Smooth muscle cell (in vitro differentiated cells): ENCODE measurements around the gene MSH3. TPM values are rescaled to one million over a fixed set of nuclear protein-coding genes. Genes with fewer than 3 reads are reported as not detected.
"Not testable (repeated sequence)": the region's sequence is repeated elsewhere in the genome, so short reads cannot be mapped to it uniquely, and the experiment has no call there.

Experiments
- DNase-seq: peaks from one replicate; lab custom pipeline; 2025; ENCODE audit not compliant: unreplicated experiment; lab: John Stamatoyannopoulos, UW
- H2AFZ ChIP-seq: fragments of 200-600 bp; sonication (generic); 2 replicates; pipeline ENCODE4 v1.6.0; 2016; ENCODE audit warnings: antibody characterized with exemption, low read depth, mild to moderate bottlenecking
- H3F3A ChIP-seq: fragments of 200-600 bp; sonication (generic); 2 replicates; pipeline ENCODE4 v1.6.0; 2017; ENCODE audit warnings: antibody characterized with exemption, low read depth
- H3K27ac ChIP-seq: fragments of 200-600 bp; sonication (generic); 2 replicates; pipeline ENCODE4 v1.5.1; 2016; ENCODE audit warnings: low read depth, mild to moderate bottlenecking
- H3K27me3 ChIP-seq: fragments of 200-600 bp; sonication (generic); 2 replicates; pipeline ENCODE4 v1.6.1; 2016; ENCODE audit warnings: low read depth, mild to moderate bottlenecking
- H3K36me3 ChIP-seq: fragments of 200-600 bp; sonication (generic); 2 replicates; pipeline ENCODE4 v1.5.1; 2016; ENCODE audit warnings: low read depth
- H3K4me1 ChIP-seq: fragments of 200-600 bp; sonication (generic); 2 replicates; pipeline ENCODE4 v1.5.1; 2016; ENCODE audit warnings: low read depth
- H3K4me2 ChIP-seq: fragments of 200-600 bp; sonication (generic); 2 replicates; pipeline ENCODE4 v1.6.0; 2016; ENCODE audit warnings: mild to moderate bottlenecking
- H3K4me3 ChIP-seq: fragments of 200-600 bp; sonication (generic); 2 replicates; pipeline ENCODE4 v1.5.1; 2016; ENCODE audit warnings: mild to moderate bottlenecking
- H3K79me2 ChIP-seq: fragments of 200-600 bp; sonication (generic); 2 replicates; pipeline ENCODE4 v1.6.0; 2016; ENCODE audit warnings: low read depth, mild to moderate bottlenecking
- H3K9ac ChIP-seq: fragments of 200-600 bp; sonication (generic); 2 replicates; pipeline ENCODE4 v1.6.0; 2016; ENCODE audit warnings: low read depth
- H3K9me3 ChIP-seq: fragments of 200-600 bp; sonication (generic); replicated peaks from 2 replicates; pipeline ENCODE4 v1.5.1; 2016; ENCODE audit warnings: low read depth
- H4K20me1 ChIP-seq: fragments of 200-600 bp; sonication (generic); 2 replicates; pipeline ENCODE4 v1.6.0; 2016; ENCODE audit warnings: low read depth
- CTCF ChIP-seq: fragments of 200-600 bp; sonication (generic); IDR thresholded peaks from 2 replicates; pipeline ENCODE4 v1.5.1; 2017; ENCODE audit warnings: borderline replicate concordance, mild to moderate bottlenecking, antibody characterized with exemption; ENCODE audit not compliant: insufficient read depth, poor library complexity, severe bottlenecking
- WGBS: methylation state at CpG from one replicate; pipeline ENCODE4 v1.1.7; 2016; ENCODE audit warnings: low lambda C conversion rate; 5-methylcytosine and 5-hydroxymethylcytosine counted together
- polyA plus RNA-seq: library from polyadenylated mRNA; unstranded; fragments of >200 nt; fragmentation: Nextera tagmentation; extraction: Ambion mirVana; gene quantifications from 2 replicates; pipeline ENCODE4 v1.2.1, GENCODE V29; 2016
- total RNA-seq: library from RNA; depleted of rRNA; stranded (reverse); fragments of >200 nt; gene quantifications from 2 replicates; pipeline ENCODE4 v1.2.3, GENCODE V29; 2014

The MSH3 gene
- total and polyA plus RNA-seq, 2 experiments from 2014 or later = 5.1 to 12.6 TPM

GRCh38 chr5:80810425-80810824 is 156.0 kb downstream of the MSH3 start:
- Histone ChIP-seq H4K20me1 (no peaks in the 10 kb centered on the region), H3K36me3 (no peaks in the 10 kb centered on the region), H3K9me3 (no peaks in the 10 kb centered on the region), H3F3A (no peaks in the 10 kb centered on the region), H3K4me2 (no peak overlapping the region), H3K27ac (no peak overlapping the region), H2AFZ (no peak overlapping the region), H3K9ac (no peak overlapping the region), H3K27me3 (no peaks in the 10 kb centered on the region), H3K79me2 (no peaks in the 10 kb centered on the region), H3K4me1 (no peaks in the 10 kb centered on the region), H3K4me3 (no peak overlapping the region)
- DNase-seq = no peak
- 100% methylated on average over 1 of the region's 1 CpG for WGBS
- no peak for TF ChIP-seq CTCF

DNA sequence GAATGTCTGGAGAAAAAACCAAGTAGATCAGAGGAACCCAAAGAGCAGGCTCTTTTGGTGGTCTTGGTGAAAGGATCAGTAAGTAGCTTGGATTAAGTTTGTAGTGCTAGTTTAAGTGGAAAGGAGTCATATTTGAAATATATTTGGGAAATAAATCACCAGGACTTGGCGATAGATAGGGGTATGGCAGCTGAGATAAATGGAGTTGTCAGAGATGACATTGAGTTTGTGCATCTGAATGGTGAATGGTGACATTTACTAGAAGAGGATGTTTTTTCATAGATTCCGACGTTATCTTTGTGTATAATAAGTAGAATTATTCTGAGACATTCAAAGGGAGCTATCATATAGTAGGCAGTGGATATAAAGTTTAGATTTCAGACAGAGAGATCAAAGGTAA is 162.1 kb downstream of the MSH3 start:
- Histone ChIP-seq H3K9me3 (no peaks in the 10 kb centered on the region), H3K4me1 (no peaks in the 10 kb centered on the region), H3K27me3 (no peaks in the 10 kb centered on the region), H3F3A (no peaks in the 10 kb centered on the region), H3K4me2 (no peak overlapping the region), H3K9ac (no peak overlapping the region), H3K27ac (no peak overlapping the region), H4K20me1 (no peaks in the 10 kb centered on the region), H3K4me3 (no peak overlapping the region), H3K79me2 (no peaks in the 10 kb centered on the region), H3K36me3 (no peaks in the 10 kb centered on the region), H2AFZ (no peak overlapping the region)
- no peak for DNase-seq
- TF ChIP-seq CTCF = no peak
- WGBS = 94% methylated on average over 3 of the region's 3 CpGs

DNA sequence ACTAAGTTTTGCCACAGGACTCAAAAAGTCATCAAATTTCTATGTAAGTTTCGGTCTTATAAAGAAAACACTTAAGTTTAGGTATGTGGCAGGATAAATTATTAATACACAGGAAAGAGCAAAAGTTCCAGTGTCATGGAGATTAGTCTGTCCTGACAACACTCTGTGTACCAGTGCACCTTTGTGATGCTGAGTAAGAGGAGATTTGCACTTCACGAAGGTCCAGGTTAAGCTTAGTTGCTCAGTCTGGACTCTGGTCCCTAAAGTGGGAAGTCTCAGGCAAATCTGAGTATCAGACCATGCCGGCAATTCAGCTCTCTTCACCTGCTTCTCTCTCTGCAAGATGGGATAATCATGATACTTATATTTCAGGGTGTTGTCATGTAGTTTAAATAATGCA is 166.2 kb downstream of the MSH3 start:
- H3K4me3 ChIP-seq = no peak overlapping the region
- H3K27ac ChIP-seq = no peak overlapping the region
- no peaks in the 10 kb centered on the region for H3F3A ChIP-seq
- H3K9ac ChIP-seq = no peak overlapping the region
- no peaks in the 10 kb centered on the region for H3K27me3 ChIP-seq
- WGBS = 98% methylated on average over 3 of the region's 3 CpGs
- peaks cover 2% of the 10 kb centered on the region for H3K4me1 ChIP-seq
- no peak overlapping the region for H3K4me2 ChIP-seq
- no peaks in the 10 kb centered on the region for H4K20me1 ChIP-seq
- TF ChIP-seq CTCF = no peak
- no peaks in the 10 kb centered on the region for H3K79me2 ChIP-seq
- no peaks in the 10 kb centered on the region for H3K9me3 ChIP-seq
- DNase-seq = no peak
- H3K36me3 ChIP-seq = no peaks in the 10 kb centered on the region
- no peak overlapping the region for H2AFZ ChIP-seq

DNA sequence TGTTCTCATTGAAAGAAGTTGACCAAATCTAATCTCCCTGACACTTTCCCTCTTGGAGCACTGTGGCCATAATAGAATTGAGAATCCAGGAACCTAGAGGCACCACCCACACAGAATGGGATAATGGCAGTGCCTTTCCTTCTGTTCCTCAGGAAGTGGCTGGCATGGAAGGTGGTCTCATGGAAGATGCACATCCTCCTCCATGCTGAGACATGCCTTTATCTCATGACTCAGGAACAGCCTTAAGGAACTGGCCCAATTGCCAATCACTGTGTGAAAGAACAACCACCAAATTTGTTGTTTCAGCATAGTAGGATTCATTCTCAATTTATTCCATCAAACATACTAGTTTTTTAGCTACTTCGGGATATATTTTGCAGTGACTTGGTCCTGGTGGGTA is 168.2 kb downstream of the MSH3 start:
- 97% methylated on average over 1 of the region's 1 CpG for WGBS
- no peaks in the 10 kb centered on the region for H4K20me1 ChIP-seq
- no peaks in the 10 kb centered on the region for H3K27me3 ChIP-seq
- H3K9me3 ChIP-seq = no peaks in the 10 kb centered on the region
- DNase-seq = no peak
- H3K4me2 ChIP-seq = no peak overlapping the region
- H3K4me3 ChIP-seq = no peak overlapping the region
- H3F3A ChIP-seq = no peaks in the 10 kb centered on the region
- H3K9ac ChIP-seq = no peak overlapping the region
- no peak overlapping the region for H3K27ac ChIP-seq
- no peak overlapping the region for H2AFZ ChIP-seq
- no peak for TF ChIP-seq CTCF
- H3K79me2 ChIP-seq = no peaks in the 10 kb centered on the region
- no peaks in the 10 kb centered on the region for H3K36me3 ChIP-seq
- peaks cover 3% of the 10 kb centered on the region for H3K4me1 ChIP-seq

- not testable (repeated sequence) for DNase-seq, H3K36me3 ChIP-seq, H3F3A ChIP-seq, H3K4me1 ChIP-seq, H3K27ac ChIP-seq, H3K9me3 ChIP-seq, H3K9ac ChIP-seq, H3K79me2 ChIP-seq, H4K20me1 ChIP-seq, H3K4me2 ChIP-seq, H2AFZ ChIP-seq, H3K4me3 ChIP-seq, H3K27me3 ChIP-seq
- 95% methylated on average over 9 of the region's 22 CpGs for whole genome bisulfite sequencing
Measured at GRCh38 chr5:80824159-80824558, 169.7 kb downstream of the MSH3 start.
